SIG-M5 (cell line): ENCODE measurements around the gene LYRM7.
"Not testable (repeated sequence)": the region's sequence is repeated elsewhere in the genome, so short reads cannot be mapped to it uniquely, and the experiment has no call there.

ENCODE experiments used
- DNase-seq: peaks from one replicate; lab custom pipeline; 2025; lab: John Stamatoyannopoulos, UW

LYRM7 gene

GRCh38 chr5:131170540-131171275 is at the start of gene LYRM7:
Gene LYRM7 (plus strand): TSS chr5:131170944. CDS start chr5:131171021, 77 bp downstream.
- peak; percentile 100 for DNase-seq

- DNase-seq: not testable (repeated sequence)
These were observed 43.5 kb upstream of the LYRM7 start for GRCh38 chr5:131127244-131127643.

GRCh38 chr5:131129306-131129705 is 41.4 kb upstream of the LYRM7 start:
- no peak for DNase-seq

- not testable (repeated sequence) for DNase-seq
These were observed 37.7 kb upstream of the LYRM7 start for GRCh38 chr5:131133091-131133490.

GRCh38 chr5:131138406-131138805 is 32.3 kb upstream of the LYRM7 start:
- not testable (repeated sequence) for DNase-seq

GRCh38 chr5:131139321-131139720 is 31.4 kb upstream of the LYRM7 start:
- DNase-seq: no peak

GRCh38 chr5:131142970-131143617 is 27.6 kb upstream of the LYRM7 start:
- DNase-seq: no peak

GRCh38 chr5:131147258-131147657 is 23.5 kb upstream of the LYRM7 start:
- no peak for DNase-seq

- DNase-seq: no peak
These were observed 21.9 kb upstream of the LYRM7 start for GRCh38 chr5:131148835-131149234.

GRCh38 chr5:131150408-131150807 is 20.3 kb upstream of the LYRM7 start:
- DNase-seq: no peak

GRCh38 chr5:131151216-131151615 is 19.5 kb upstream of the LYRM7 start:
- DNase-seq: no peak

- DNase-seq: no peak
These were observed 14.4 kb upstream of the LYRM7 start for GRCh38 chr5:131156385-131156784.

- no peak for DNase-seq
These were observed 13.8 kb upstream of the LYRM7 start for GRCh38 chr5:131156957-131157356.

GRCh38 chr5:131160134-131160533 is 10.6 kb upstream of the LYRM7 start:
- no peak for DNase-seq

GRCh38 chr5:131163276-131164119 is 7.2 kb upstream of the LYRM7 start:
- no peak for DNase-seq

GRCh38 chr5:131164191-131165118 is 6.3 kb upstream of the LYRM7 start:
- DNase-seq: no peak

GRCh38 chr5:131165119-131165727 is 5.5 kb upstream of the LYRM7 start, which contains the start of gene HINT1:
Gene HINT1 (minus strand): TSS chr5:131165256. CDS start chr5:131165205, 51 bp downstream.
- peak; percentile 38 for DNase-seq

- DNase-seq: no peak
These were observed 3.1 kb upstream of the LYRM7 start for GRCh38 chr5:131167615-131168014.

GRCh38 chr5:131169810-131170539 is 769 bp upstream of the LYRM7 start:
- DNase-seq: no peak

GRCh38 chr5:131171276-131171810 is 599 bp downstream of the LYRM7 start:
- no peak for DNase-seq
